Nephron progenitor cell (in vitro differentiated cells): Measurements from ENCODE around the gene RRP8.
A peak's percentile ranks its signal among the peaks of the same experiment; 100 is the strongest.

Experiments used
- DNase-seq: peaks from one replicate; pipeline ENCODE4 v3.0.0; 2021
- H3K27ac Mint-ChIP-seq: 2 replicates; pipeline ENCODE4 v1.8.0; 2021; ENCODE audit warnings: mild to moderate bottlenecking, moderate library complexity, mixed read lengths
- H3K27me3 Mint-ChIP-seq: 2 replicates; pipeline ENCODE4 v1.8.0; 2021; ENCODE audit warnings: mild to moderate bottlenecking, low read depth, mixed read lengths; ENCODE audit not compliant: poor library complexity
- H3K36me3 Mint-ChIP-seq: 2 replicates; pipeline ENCODE4 v1.8.0; 2021; ENCODE audit warnings: low read depth, mixed read lengths
- H3K4me1 Mint-ChIP-seq: 2 replicates; pipeline ENCODE4 v1.8.0; 2021; ENCODE audit warnings: mixed read lengths
- H3K4me3 Mint-ChIP-seq: 2 replicates; pipeline ENCODE4 v1.8.0; 2021; ENCODE audit warnings: mild to moderate bottlenecking, moderate library complexity, mixed read lengths
- H3K9me3 Mint-ChIP-seq: 2 replicates; pipeline ENCODE4 v1.8.0; 2021; ENCODE audit warnings: mild to moderate bottlenecking, moderate library complexity, mixed read lengths
- TF ChIP-seq, protein P1 (sequence below): fragments of 200-600 bp; sonication (generic); IDR thresholded peaks from 2 replicates; pipeline ENCODE4 v1.5.0; 2021; ENCODE audit warnings: antibody characterized with exemption

The RRP8 gene

GRCh38 chr11:6596239-6596877 is 7.1 kb downstream of the RRP8 start:
- Mint-ChIP-seq H3K9me3 (no peaks in the 10 kb centered on the region), H3K4me3 (no peak overlapping the region), H3K36me3 (peaks cover 46% of the 10 kb centered on the region), H3K27me3 (peaks cover 3% of the 10 kb centered on the region), H3K4me1 (peaks cover 12% of the 10 kb centered on the region), H3K27ac (peak overlapping the region; percentile 9)
- TF ChIP-seq, protein P1, sequence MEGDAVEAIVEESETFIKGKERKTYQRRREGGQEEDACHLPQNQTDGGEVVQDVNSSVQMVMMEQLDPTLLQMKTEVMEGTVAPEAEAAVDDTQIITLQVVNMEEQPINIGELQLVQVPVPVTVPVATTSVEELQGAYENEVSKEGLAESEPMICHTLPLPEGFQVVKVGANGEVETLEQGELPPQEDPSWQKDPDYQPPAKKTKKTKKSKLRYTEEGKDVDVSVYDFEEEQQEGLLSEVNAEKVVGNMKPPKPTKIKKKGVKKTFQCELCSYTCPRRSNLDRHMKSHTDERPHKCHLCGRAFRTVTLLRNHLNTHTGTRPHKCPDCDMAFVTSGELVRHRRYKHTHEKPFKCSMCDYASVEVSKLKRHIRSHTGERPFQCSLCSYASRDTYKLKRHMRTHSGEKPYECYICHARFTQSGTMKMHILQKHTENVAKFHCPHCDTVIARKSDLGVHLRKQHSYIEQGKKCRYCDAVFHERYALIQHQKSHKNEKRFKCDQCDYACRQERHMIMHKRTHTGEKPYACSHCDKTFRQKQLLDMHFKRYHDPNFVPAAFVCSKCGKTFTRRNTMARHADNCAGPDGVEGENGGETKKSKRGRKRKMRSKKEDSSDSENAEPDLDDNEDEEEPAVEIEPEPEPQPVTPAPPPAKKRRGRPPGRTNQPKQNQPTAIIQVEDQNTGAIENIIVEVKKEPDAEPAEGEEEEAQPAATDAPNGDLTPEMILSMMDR = no peak
- no peak for DNase-seq

- Mint-ChIP-seq H3K9me3 (no peaks in the 10 kb centered on the region), H3K4me3 (no peak overlapping the region), H3K27ac (peak overlapping the region; percentile 5), H3K4me1 (peaks cover 12% of the 10 kb centered on the region), H3K36me3 (peaks cover 50% of the 10 kb centered on the region), H3K27me3 (peaks cover 3% of the 10 kb centered on the region)
- DNase-seq = no peak
- TF ChIP-seq, protein P1 = no peak
These were observed 9.2 kb downstream of the RRP8 start for GRCh38 chr11:6594142-6594768.

DNA sequence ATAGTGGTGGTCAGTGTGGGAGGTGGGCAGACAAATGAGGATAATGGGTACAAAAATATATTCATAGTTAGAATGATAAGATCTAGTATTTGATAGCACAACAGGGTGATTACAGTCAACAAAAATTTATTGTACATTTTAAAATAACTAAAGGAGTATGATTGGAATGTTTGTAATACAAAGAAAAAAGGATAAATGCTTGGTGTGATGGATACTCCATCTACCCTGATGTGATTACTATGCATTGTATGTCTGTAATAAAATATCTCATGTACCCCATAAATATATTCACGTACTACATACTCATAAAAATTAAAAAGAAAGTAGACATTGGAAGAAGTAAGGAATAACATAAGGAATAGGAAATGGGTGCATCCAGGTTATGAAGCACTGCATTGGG is 15.4 kb downstream of the RRP8 start:
- no peaks in the 10 kb centered on the region for H3K4me1 Mint-ChIP-seq
- H3K36me3 Mint-ChIP-seq = peaks cover 64% of the 10 kb centered on the region
- TF ChIP-seq, protein P1 = no peak
- H3K27ac Mint-ChIP-seq = no peak overlapping the region
- H3K27me3 Mint-ChIP-seq = no peaks in the 10 kb centered on the region
- H3K9me3 Mint-ChIP-seq = peaks cover 22% of the 10 kb centered on the region
- DNase-seq = no peak
- H3K4me3 Mint-ChIP-seq = no peak overlapping the region

DNA sequence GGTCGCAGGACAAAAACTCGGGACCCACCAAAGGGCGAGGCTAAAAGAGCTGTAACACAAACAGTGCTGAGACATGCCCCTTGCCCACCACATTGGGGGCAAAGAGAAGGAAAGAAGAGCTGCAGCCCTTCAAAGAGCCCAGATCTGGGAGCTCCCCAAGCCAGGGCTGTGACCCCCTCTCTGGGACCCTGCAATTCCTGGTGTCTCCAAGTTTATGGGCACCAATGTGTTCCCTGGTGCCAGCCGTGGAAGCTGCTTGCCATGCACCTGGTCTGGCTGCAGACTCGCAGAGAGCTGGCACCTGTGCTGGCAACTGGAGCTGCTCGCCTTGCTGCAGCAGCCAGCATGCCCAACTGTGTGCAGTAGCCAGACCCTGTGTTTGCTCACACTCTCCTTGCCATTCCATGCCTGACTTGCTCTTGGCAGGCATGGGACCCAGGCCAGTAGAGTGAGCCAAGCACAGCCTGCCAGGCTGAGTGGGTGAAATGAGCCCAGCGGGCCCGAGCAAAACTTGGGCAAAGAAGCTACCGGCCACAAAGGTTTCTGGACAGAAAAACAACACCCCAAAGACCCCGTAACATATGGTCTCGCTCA is 16.0 kb downstream of the RRP8 start:
- no peak for DNase-seq
- H3K36me3 Mint-ChIP-seq = peaks cover 67% of the 10 kb centered on the region
- no peaks in the 10 kb centered on the region for H3K4me1 Mint-ChIP-seq
- no peak overlapping the region for H3K4me3 Mint-ChIP-seq
- no peaks in the 10 kb centered on the region for H3K27me3 Mint-ChIP-seq
- peaks cover 27% of the 10 kb centered on the region for H3K9me3 Mint-ChIP-seq
- TF ChIP-seq, protein P1 = no peak
- H3K27ac Mint-ChIP-seq = no peak overlapping the region

GRCh38 chr11:6586434-6587359 is 16.7 kb downstream of the RRP8 start:
- Mint-ChIP-seq H3K27me3 (peaks cover 4% of the 10 kb centered on the region), H3K4me1 (no peaks in the 10 kb centered on the region), H3K27ac (no peak overlapping the region), H3K36me3 (peaks cover 66% of the 10 kb centered on the region), H3K4me3 (no peak overlapping the region), H3K9me3 (peaks cover 35% of the 10 kb centered on the region)
- TF ChIP-seq, protein P1 = no peak
- DNase-seq = no peak
